ENCODE results near the gene CLCN2. TPM values are rescaled to one million over a fixed set of nuclear protein-coding genes. Genes with fewer than 3 reads are reported as not detected.
A peak's percentile ranks its signal among the peaks of the same experiment; 100 is the strongest.

The CLCN2 gene
- total RNA-seq, 1 experiment from 2014 or later, result 22.6 TPM

GRCh38 chr3:184358124-184358767 lies 3.2 kb downstream of the CLCN2 start (continued):
- no peak for TF ChIP-seq ATF6 (CRISPR knock-in tag; IDR thresholded peaks at IDR 0.05)
- TF ChIP-seq ZMAT4 (CRISPR knock-in tag; IDR thresholded peaks at IDR 0.05), result no peak
- no peak for TF ChIP-seq ATF3 (CRISPR knock-in tag; conservative IDR thresholded peaks at IDR 0.05)
- no peak for TF ChIP-seq ZNF512 (CRISPR knock-in tag; IDR thresholded peaks at IDR 0.05; ENCODE audit: borderline replicate concordance)

GRCh38 chr3:184357248-184358123 lies 3.9 kb downstream of the CLCN2 start:
- Mint-ChIP-seq H3K27ac (no peak overlapping the region), H3K27me3 (ENCODE audit: low read depth) (peaks cover 6% of the 10 kb centered on the region; the same call in 1 of the 2 replicates), H3K4me1 (peaks cover 15% of the 10 kb centered on the region), H3K36me3 (peaks cover 14% of the 10 kb centered on the region), H3K4me3 (no peak overlapping the region), H3K9me3 (no peaks in the 10 kb centered on the region)
- TF ChIP-seq MLX (CRISPR knock-in tag; IDR thresholded peaks at IDR 0.05) (no peak), ERG (CRISPR knock-in tag; IDR thresholded peaks at IDR 0.05) (no peak)
- DNase-seq (ENCODE audit: low spot score) (no peak), ATAC-seq (no peak)
- CTCF ChIA-PET, result interaction anchor here (0.7 kb wide), 1 partner anchor 14 kb away, joined by 3 read pairs; no protein-coding TSS in a partner anchor
- POLR2A ChIA-PET, result no interaction called here

GRCh38 chr3:184355261-184356040 lies 6.0 kb downstream of the CLCN2 start:
- no peak overlapping the region for H3K4me3 Mint-ChIP-seq
- peaks cover 20% of the 10 kb centered on the region for H3K4me1 Mint-ChIP-seq
- H3K36me3 Mint-ChIP-seq, result peaks cover 17% of the 10 kb centered on the region
- ATAC-seq, result no peak
- ChIA-PET POLR2A (no interaction called here), CTCF (interaction anchor here (0.5 to 2.6 kb wide), 10 partner anchors 10 to 206 kb away, joined by 3 to 18 read pairs (median 4); partner anchors contain the start of gene EPHB3)
- no peak for DNase-seq (ENCODE audit: low spot score)
- H3K9me3 Mint-ChIP-seq, result no peaks in the 10 kb centered on the region
- H3K27me3 Mint-ChIP-seq (ENCODE audit: low read depth), result 0 out of 2 replicates have a peak, but pooled peaks cover 1% of the 10 kb centered on the region
- H3K27ac Mint-ChIP-seq, result peak overlapping the region; percentile 27; the same call in 1 of the 2 replicates
- TF ChIP-seq MAX (CRISPR knock-in tag; IDR thresholded peaks at IDR 0.05), result no peak
- TF ChIP-seq ZNF281 (CRISPR knock-in tag; IDR thresholded peaks at IDR 0.05), result no peak
- no peak for TF ChIP-seq FOXK1 (CRISPR knock-in tag; IDR thresholded peaks at IDR 0.05)
- TF ChIP-seq ZNF232 (CRISPR knock-in tag; IDR thresholded peaks at IDR 0.05), result no peak
- no peak for TF ChIP-seq CDX4 (CRISPR knock-in tag; IDR thresholded peaks at IDR 0.05; ENCODE audit: borderline replicate concordance)
- TF ChIP-seq KAT7 (CRISPR knock-in tag; IDR thresholded peaks at IDR 0.05; ENCODE audit: borderline replicate concordance), result no peak
- no peak for TF ChIP-seq PRRX2 (CRISPR knock-in tag; IDR thresholded peaks at IDR 0.05)
- TF ChIP-seq TCF7 (CRISPR knock-in tag; IDR thresholded peaks at IDR 0.05; ENCODE audit: low read depth), result no peak
- no peak for TF ChIP-seq MLX (CRISPR knock-in tag; IDR thresholded peaks at IDR 0.05)
